Fibroblast of skin of left biceps (primary cell): Measurements from ENCODE around the gene RBM48.
A peak's percentile ranks its signal among the peaks of the same experiment; 100 is the strongest.
"Not testable (repeated sequence)": the region's sequence is repeated elsewhere in the genome, so short reads cannot be mapped to it uniquely, and the experiment has no call there.

Source experiments
- DNase-seq, 2 experiments: peaks; one replicate each; pipeline ENCODE4 v3.0.0-alpha.2; 2013; ENCODE audit warnings: low read depth in 2 of 2

The RBM48 gene

DNA sequence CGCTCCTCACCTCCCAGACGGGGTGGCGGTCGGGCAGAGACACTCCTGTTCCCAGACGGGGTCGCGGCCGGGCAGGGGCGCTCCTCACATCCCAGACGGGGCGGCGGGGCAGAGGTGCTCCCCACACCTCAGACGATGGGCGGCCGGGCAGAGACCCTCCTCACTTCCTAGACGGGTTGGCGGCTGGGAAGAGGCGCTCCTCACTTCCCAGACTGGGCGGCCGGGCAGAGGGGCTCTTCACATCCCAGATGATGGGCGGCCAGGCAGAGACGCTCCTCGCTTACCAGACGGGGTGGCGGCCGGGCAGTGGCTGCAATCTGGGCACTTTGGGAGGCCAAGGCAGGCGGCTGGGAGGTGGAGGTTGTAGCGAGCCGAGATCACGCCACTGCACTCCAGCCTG, 16.5 kb downstream of the RBM48 start:
- not testable (repeated sequence) for DNase-seq

GRCh38 chr7:92546856-92547497, 18.4 kb downstream of the RBM48 start:
- no peak for DNase-seq

- no peak for DNase-seq
Observed at GRCh38 chr7:92547579-92547978, 19.0 kb downstream of the RBM48 start.

GRCh38 chr7:92550194-92550593, 21.6 kb downstream of the RBM48 start:
- DNase-seq: no peak

DNA sequence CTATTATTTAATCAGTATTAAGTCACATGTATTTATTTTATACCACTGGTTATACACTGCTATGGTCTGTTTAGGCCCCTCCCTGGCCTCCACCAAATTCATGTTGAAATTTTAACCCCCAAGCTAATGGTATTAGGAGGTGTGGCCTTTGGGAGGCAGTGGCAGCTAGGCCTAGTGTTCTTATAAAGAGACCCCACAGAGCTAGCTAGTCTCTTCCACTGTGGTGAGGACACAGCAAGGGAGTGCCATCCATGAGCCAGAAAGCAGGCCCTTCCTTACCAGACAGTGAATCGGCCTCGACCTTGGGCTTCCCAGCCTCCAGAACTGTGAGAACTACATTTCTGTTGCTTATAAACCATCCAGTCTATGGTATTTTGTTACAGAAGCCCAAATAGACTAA, 28.7 kb downstream of the RBM48 start:
- DNase-seq: no peak

- DNase-seq: no peak
Observed at GRCh38 chr7:92557808-92558362, 29.3 kb downstream of the RBM48 start.

GRCh38 chr7:92560602-92561001, 32.0 kb downstream of the RBM48 start:
- no peak for DNase-seq

- DNase-seq: no peak
Observed at GRCh38 chr7:92563345-92563744, 34.8 kb downstream of the RBM48 start.

- no peak for DNase-seq
Observed at GRCh38 chr7:92567460-92567859, 38.9 kb downstream of the RBM48 start.

DNA sequence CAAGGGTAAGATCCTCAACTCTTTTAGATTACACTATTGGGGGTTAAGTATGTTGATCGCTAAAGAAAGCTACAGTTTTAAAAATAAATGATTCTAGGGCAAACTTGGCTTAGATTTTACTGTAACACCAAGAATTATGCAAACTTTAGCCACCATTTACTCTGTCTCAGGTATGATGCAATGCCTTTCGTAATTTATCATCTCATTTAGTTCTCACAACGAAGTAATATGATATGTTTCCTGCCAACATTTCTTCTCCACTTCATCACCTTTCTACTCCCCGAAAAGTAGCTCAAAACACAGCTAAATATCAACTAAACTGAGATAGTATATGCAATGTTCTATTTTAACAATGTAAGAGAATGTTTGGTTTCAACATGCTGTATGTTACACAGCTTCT, 40.5 kb downstream of the RBM48 start:
- no peak for DNase-seq

- no peak for DNase-seq
Observed at GRCh38 chr7:92576296-92576695, 47.7 kb downstream of the RBM48 start.

- DNase-seq: no peak
Observed at GRCh38 chr7:92582948-92583347, 54.4 kb downstream of the RBM48 start.

DNA sequence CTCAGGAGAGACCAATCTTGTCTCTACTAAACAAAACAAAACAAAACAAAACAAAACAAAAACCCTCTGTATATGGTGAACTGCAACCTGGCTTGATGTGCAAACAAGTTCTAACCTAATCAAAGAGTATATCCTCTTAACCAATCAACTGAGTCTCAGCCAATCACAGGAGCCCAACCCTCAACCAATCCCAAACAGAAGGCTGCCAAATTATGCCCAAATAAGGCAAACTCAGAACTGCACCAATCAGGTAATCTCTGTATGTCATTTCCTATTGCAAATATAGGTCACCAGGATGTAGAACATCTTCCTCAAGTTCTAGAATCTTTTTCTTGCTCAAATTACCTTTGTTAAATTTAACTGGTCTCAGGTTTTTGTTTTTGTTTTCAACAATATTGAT, 56.4 kb downstream of the RBM48 start:
- no peak for DNase-seq

GRCh38 chr7:92586403-92586802, 57.8 kb downstream of the RBM48 start:
- DNase-seq: peak in 1 of 2 experiments; percentile 16

DNA sequence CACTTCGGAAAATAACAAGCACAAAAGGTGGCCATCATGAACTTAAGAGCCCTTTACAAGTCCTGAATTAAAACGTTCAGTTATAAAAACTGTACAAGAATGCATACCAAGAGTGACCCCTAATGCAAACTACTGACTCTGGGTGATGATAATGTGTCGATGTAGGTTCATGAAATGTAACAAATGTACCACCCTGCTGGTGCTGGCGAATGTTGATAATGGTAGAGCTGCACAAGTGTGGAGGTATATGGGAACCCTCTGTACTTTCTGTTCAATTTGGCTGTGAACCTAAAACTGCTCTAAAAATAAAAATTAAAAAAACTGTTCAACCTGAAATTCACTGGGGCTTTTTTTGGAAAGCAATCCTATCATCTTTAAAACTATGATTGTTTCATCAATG, 58.2 kb downstream of the RBM48 start:
- DNase-seq: no peak
